Tibial nerve (tissue), 4 donors: Measurements from ENCODE around the gene SOWAHA.

Experiments
- EP300 ChIP-seq, 2 donors: sonication (generic); formaldehyde crosslinking; IDR thresholded peaks; one replicate each; pipeline ENCODE4 v1.6.1; 2017; ENCODE audit warnings: antibody characterized with exemption in 2 of 2, mild to moderate bottlenecking in 1 of 2
- TF ChIP-seq, protein P1 (sequence below), 5 experiments: fragments of 200-600 bp in 3 of 5; fragments of 450-650 bp in 2 of 5; sonication (generic) in 3 of 5; IDR thresholded peaks; one replicate each; pipeline ENCODE4 v1.5.1; 2016 to 2019; ENCODE audit warnings: antibody characterized with exemption in 5 of 5, mild to moderate bottlenecking in 3 of 5, moderate library complexity in 2 of 5

DNA sequence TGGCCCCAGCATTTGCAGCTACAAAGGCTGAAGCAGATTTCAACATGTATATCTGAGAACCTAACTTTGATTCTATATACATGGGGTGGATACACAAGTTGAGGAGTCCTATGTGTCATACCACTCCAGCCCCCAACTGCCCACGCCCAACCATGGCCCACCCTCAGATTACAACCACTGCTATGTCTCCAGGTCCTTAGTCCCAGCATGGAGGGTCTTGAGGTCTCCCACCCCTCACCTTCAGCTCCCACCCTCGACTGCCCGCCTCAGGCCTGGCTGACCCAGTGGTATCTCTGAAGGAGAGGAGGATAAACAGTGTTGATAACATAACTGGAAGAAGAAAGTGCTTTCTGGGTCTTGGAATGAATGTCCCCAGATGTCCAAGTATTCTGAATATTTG is 8.2 kb downstream of the SOWAHA start:
- TF ChIP-seq, protein P1, sequence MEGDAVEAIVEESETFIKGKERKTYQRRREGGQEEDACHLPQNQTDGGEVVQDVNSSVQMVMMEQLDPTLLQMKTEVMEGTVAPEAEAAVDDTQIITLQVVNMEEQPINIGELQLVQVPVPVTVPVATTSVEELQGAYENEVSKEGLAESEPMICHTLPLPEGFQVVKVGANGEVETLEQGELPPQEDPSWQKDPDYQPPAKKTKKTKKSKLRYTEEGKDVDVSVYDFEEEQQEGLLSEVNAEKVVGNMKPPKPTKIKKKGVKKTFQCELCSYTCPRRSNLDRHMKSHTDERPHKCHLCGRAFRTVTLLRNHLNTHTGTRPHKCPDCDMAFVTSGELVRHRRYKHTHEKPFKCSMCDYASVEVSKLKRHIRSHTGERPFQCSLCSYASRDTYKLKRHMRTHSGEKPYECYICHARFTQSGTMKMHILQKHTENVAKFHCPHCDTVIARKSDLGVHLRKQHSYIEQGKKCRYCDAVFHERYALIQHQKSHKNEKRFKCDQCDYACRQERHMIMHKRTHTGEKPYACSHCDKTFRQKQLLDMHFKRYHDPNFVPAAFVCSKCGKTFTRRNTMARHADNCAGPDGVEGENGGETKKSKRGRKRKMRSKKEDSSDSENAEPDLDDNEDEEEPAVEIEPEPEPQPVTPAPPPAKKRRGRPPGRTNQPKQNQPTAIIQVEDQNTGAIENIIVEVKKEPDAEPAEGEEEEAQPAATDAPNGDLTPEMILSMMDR (IDR thresholded peaks at IDR 0.05): no peak
- TF ChIP-seq EP300 (IDR thresholded peaks at IDR 0.05): no peak
